ENCODE data around the gene CIAO3.
"Not testable (repeated sequence)": the region's sequence is repeated elsewhere in the genome, so short reads cannot be mapped to it uniquely, and the experiment has no call there.

Gene CIAO3

DNA sequence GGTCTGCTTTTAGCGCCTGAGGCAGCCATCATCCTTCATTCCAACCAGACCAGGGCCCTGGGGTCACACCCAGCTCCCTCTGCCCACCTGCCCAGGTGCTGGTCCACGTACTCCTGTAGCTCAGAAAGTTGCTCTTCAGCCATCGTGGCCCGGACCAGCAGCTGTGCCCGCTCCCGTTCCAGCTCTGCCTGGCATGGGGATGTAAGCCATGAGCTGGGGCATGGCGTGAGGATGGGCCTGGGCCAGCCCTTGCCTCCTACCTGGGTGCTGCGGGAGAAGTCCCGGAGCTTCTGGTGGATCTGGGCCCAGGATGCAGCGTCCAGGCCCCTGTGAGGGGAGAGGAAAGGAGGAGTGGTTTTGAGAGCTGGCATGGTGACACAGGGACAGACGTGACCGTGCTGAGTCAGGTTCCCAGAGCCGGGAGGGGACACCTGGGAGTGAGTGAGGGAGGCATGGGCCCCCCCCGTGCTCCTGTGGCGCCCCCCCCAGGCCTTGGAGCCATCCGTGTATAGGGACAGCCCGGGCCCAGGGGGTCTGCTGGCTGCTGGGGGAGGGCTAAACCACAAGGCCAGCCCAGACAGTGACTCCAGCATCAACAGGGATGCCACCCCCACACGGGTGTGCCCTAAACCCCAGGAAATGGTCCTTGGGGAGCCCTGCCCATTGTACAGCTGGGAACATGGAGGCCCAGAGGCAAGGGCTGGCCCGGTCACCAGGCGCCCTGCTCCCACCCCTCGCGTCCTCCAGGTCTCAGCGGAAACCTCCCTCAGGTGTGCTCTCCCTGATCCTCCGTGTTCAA, 17.8 kb downstream of the CIAO3 start:
- DNase-seq (ENCODE audit: low read depth): no peak

DNA sequence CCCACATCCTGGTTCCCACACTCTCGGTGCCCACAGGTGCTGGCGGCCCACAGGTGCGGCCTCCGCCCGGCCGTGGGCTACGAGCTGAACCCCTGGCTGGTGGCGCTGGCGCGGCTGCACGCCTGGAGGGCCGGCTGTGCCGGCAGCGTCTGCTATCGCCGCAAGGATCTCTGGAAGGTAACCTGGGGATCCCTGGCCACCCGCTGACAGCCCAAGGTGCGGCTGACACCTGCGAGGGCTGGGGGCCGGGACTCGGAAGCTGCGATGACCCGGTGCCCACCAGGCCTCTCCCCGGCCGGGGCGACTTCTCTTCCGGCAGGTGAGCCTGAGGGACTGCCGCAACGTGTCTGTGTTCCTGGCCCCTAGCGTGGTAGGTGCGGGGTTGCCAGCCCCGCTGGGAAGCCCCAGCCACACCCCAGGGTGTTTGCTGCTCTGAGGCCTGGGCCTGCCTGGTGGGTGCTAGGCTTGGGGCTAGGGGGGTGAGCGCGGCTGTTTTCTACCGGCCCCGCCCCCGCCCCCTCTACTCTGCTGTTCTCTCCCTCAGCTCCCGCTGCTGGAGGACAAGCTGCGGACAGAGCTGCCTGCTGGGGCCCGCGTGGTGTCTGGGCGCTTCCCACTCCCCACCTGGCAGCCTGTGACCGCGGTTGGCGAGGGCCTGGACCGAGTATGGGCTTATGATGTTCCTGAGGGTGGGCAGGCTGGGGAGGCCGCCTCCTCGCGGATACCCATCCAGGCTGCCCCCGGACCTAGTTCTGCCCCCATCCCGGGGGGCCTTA, 18.8 kb downstream of the CIAO3 start:
- DNase-seq (ENCODE audit: low read depth): no peak

DNA sequence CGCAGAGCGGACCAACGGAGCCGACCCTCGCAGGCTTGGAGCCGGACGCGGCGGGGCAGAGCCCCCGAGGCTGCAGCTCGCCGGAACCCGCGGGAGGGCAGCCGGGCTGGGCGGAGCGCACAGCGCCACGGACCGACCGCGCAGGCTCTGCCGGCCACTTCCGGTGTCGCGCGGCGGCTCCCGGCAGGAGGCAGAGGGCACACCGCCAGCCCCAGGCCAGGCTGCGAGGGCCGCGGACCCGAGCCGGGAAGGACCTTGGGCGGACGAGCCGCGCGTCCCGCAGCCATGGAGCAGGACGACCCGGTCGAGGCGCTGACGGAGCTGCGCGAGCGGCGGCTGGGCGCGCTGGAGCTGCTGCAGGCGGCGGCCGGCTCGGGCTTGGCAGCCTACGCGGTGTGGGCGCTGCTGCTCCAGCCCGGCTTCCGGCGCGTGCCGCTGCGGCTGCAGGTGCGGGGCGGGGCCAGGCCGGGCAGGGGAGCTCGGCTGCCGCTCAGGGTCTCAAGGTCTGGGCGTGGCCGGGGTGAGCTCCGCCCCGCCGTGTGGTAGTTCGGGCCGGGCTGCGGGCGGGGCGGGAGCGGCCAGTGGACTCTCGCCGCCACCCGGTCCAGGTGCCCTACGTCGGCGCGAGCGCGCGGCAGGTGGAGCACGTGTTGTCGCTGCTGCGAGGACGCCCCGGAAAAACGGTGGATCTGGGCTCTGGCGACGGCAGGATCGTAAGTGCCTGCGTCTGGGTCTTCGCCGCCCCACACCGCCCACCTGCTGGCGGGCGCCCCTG, 19.6 kb downstream of the CIAO3 start, which contains the start of gene ANTKMT:
ANTKMT (plus strand) TSS at position 157 of the 775 bp plus-strand sequence; CDS start at position 286, 129 bp downstream.
- DNase-seq (ENCODE audit: low read depth): peak; percentile 72

DNA sequence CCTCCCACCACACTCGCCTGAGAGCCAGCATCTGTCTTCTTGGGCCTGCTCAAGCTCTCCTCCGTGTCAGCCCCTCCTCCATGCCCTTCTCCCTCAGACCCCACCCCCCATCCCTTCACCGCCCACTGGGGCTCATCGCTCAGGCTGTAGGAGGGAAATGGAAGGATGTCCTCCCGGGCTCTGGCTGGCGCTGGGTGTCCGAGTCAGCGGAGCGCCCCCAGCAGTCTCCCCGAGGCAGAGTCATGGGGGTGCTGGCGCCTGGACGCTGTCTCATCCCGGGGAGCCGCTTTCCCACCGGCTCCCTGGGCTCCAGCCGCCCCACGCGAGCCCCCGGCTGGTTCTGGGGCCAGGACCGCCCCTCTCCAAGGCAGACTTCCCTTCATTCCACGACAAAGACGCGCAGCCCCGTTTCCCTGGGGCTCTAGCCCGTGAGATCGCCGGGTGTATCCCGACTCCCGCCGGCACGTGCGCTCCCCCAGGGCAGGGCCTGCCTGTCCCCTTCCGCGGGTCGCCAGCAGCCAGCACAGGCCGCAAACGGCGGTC, 20.3 kb downstream of the CIAO3 start:
- peak; percentile 58 for DNase-seq (ENCODE audit: low read depth)

DNA sequence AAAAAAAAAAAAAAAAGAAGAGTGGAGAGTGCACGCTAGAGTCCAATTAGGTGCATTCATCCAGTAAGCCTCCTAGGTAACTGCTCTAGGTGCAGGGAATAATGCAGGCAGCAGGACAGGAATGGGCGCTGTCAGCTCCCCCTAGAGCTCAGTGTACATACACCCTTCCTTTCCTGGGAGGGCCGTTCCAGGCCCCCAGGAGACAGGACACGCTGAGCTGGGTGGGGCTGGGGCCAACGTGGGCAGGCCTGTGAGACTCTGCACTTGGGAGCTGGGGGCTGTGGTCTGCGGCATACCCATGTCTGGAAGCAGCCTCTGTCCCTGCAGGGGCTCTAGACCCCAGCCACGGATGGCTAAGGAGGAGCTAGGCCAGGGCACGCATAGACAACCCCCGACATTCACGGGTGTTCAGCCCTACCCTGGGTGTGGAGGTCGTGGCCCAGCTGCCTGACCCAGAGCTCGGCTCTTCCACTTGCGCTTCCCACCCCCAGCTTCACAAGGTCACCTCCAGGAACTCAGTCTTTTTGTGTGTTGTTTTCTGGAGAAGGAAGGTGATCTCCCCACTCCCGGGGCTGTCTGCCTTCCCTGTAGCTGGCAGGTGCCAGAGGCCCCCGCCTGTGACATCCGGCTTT, 20.9 kb downstream of the CIAO3 start:
- no peak for DNase-seq (ENCODE audit: low read depth)

DNA sequence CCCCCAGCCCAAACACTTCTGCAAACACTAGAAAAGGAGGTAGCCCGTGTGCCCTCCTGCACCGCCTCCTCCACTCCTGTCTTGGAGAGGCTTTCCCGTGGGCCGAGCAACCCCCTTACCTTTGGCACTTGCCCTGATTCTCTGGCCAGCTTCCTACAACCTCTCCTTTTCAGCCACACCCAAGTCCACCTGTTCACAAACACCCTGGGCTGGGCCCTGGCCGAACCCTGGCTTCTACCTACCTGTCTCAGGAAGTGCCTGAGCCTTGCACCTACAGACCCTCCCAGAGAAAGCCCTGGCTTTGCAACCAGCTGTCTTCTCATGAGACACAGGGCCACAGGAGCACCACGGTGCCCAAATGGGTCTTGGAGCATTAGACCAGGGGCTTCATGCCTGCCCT, 21.9 kb downstream of the CIAO3 start:
- DNase-seq (ENCODE audit: low read depth): no peak

DNA sequence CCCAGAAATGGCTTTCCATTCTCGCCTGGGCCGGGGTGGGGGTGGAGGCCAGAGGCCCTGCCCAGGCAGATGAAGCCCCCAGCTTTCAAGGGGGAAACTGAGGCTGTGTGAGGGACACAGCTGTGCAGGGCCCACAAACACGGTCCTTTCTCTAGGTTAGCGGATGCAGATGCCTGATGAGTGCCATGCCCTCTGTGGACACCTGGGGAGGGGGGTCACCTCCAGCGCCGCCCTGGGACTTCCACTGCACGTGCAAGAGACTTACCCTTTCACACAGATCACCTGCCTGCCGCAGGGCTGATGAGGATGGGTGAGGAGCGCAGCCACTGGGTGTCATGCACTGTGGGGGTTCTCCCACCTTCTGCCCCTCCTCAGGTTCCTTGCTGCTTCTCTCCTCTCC, 22.4 kb downstream of the CIAO3 start:
- DNase-seq (ENCODE audit: low read depth): no peak

DNA sequence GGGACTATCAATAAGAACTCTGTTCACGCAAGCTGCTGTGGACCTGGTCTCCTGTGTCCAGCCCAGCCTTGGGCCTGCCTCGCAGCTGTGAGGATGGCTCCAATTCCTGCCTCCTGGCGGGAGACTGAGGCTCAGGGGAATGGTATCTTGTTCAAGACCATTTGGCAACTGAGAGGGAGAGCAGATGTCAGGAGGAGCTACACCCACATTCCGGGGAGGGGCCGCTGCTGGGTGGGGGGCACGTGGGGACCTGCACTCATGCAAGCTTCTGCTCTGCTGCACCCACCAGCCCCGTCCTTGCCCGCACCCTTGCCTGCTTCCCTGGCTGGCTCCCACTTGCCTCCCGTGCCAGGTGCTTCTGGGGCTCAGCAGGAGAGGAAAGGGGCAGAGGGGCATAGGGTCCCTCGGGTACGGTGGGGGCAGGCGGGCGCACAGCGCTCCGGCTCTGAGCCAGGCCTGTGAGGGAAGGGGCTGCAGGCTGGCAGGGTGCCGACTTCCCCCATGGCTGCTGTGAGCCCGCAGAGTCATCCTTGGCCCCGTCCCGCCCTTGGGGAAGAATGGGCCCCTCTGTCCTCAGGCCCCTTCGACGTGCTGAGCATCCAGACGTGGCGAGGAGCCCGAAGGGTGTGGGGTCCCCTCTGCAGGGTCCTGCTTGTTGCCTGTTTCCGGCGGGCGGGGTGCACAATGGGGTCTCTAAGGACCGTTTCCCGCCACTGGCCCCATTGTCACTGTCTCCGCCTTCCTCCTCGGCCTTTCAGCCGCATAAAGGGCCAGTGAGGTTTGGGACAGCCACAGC, 23.1 kb downstream of the CIAO3 start:
- DNase-seq (ENCODE audit: low read depth): no peak

DNA sequence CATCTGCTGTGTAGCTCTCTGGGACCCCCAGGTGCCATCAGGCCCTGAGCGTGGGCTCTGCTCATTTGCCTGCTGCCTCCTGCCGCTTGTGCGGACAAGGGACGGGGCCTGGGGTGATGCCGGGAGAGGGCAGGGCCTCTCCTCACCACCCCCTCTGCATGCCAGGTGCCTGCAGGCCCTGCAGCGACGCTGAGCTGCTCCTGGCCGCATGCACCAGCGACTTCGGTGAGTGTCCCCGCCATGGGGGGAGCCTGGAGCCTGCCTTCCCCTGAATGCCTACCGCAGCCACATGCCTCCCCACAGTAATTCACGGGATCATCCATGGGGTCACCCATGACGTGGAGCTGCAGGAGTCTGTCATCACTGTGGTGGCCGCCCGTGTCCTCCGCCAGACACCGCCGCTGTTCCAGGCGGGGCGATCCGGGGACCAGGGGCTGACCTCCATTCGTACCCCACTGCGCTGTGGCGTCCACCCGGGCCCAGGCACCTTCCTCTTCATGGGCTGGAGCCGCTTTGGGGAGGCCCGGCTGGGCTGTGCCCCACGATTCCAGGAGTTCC, 23.9 kb downstream of the CIAO3 start:
- DNase-seq (ENCODE audit: low read depth): no peak

DNA sequence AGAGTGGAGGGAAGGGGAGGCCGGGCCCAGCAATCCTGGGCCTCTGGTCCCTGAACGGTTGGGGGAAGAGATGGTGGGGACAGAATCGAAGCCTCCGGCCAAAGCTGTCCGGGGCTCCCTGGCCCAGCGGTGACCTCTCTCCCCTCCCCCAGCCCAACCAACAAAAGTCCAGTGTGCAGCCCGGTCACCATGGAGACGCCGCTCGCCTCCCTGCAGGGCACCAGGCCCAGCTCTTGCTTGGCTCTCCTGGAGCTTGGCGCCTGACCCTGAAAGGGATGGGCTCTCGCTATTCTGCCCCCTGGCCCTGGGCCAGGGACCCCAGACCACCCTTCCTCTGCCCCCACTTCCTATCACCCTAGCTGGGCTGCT, 24.6 kb downstream of the CIAO3 start:
- no peak for DNase-seq (ENCODE audit: low read depth)

DNA sequence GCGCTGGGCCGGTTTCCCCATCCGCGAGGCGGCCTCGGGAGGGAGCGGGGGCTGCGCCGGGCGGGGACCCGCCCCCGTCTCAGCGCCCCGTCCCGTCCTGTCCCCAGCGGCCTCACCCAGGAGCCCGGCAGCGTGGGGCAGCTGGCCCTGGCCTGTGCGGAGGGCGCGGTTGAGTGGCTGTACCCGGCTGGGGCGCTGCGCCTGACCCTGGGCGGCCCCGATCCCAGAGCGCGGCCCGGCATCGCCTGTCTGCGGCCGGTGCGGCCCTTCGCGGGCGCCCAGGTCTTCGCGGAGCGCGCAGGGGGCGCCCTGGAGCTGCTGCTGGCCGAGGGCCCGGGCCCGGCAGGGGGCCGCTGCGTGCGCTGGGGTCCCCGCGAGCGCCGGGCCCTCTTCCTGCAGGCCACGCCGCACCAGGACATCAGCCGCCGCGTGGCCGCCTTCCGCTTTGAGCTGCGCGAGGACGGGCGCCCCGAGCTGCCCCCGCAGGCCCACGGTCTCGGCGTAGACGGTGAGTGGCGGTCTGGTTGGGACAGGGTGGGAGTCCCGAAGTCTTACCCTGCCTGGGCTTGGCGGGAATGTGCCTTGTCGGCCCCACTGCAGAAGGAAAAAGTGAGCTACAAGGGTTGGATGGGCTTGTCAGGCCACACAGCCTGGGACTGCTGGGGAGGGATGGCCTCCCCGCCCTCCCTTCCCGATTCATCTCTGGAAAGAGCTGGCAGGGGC, 25.2 kb downstream of the CIAO3 start:
- no peak for DNase-seq (ENCODE audit: low read depth)

DNA sequence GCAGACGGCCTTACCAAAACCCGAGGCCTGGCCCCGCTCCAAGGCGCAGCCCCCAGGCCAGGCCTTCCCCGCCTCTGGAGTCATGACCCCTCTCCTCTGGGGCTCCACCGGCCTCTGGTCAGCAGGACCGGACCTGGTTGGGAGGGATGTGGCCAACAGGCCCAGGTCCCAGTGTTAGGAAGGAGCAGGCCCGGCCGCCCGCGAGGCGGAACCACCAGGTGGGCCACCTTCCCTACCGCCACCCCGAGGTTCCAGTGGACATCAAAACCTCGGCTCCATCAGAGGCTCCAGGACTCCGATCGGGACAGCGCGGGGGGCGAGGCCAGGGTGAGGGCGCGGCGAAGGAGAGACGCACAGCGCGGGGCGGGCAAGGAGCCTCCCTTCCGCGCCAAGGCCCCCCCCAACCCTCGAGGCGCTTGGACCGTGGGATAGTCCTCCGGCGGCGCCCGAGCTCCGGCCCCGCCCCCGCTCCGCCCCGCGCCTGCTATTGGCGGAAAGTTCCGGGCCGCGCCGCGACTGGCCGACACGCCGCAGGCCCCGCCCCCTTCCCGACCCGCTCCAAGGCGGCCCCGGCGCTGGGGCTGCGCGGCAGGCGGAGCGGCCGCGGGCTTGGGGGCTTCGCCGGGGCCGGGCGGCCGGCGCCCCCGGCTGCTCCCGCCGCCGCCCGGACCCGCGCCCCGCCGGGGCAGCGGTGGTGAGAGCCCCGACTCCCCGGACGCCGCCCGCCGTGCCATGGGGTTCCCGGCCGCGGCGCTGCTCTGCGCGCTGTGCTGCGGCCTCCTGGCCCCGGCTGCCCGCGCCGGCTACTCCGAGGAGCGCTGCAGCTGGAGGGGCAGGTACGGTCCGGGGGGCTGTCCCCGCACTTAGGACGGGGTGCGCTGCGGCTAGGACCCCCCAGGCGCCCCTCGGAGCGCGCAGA, 26.0 kb downstream of the CIAO3 start, which contains the start of gene METRN:
METRN (plus strand) TSS at position 561 of the 919 bp plus-strand sequence; CDS start at position 733, 172 bp downstream.
- DNase-seq (ENCODE audit: low read depth): no peak

DNA sequence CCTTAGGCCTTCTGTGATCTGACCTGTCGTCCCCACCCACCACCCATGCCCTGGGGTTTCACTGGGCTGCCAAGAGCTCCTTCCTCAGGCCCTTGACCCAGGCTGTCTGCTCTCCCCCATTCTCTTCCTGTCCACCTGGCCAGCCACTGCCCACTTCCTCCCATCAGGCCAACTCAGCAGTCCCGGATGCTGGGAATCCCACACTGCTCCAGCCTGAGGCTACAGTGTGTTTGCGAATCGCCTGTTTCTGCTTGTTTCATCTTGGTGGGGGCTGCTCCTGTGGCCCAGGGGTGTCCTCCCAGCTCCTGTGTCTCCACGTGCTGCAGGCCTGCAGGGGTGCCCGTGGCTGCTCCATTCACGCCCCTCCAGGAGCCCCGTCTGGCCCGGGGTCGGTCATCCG, 26.7 kb downstream of the CIAO3 start:
- no peak for DNase-seq (ENCODE audit: low read depth)

DNA sequence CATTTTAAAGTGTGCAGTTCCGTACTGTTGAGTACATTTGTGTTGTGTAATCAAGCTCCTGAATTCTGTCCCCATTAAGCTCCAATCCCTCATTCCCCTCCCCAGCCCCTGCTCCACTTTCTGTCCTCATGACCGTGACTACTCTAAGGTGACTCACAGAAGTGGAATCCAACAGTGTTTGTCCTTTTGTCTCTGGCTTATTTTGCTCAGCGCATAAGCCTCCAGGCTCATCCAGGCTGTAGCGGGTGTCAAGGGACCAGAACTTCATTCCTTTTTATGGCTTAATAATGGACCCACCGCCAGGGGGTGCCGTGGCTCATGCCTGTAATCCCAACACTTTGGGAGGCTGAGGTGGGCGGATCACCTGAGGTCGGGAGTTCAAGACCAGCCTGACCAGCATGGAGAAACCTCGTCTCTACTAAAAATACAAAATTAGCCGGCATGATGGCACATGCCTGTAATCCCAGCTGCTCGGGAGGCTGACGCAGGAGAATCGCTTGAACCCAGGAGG, 28.0 kb downstream of the CIAO3 start:
- not testable (repeated sequence) for DNase-seq (ENCODE audit: low read depth)

DNA sequence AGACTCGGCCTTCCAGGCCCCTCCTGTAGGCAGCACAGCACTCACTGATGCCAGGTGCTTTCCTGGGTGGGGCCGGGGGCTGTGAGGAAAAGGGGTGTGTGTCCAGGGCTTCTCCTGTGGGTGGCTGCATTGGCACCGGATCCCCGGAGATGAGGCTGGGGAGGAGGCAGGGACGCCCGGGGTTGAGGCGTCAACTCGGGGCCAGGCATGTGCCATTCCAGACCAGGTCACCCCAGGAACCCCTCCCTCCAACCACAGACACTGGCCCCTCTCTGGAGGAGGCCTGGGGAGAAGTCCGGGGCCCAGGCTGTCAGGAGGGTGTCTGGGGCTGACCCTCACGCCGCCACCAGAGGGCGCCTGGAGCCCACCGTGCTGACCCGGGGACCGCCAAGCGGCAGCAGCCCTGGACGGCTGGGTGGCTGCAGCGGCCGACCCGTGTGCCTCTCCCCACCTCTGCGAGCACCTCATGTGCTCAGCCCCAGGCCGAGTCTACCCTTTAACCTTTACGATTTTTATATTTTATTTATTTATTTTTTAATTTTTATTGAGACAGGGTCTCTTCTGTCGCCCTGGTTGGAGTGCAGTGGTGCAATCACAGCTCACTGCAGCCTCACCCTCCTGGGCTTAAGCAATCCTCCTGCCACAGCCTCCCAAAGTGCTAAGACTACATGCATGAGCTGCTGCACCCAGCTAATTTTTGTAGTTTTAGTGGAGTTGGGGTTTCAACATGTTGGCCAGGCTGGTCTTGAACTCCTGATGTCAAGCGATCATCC, 29.1 kb downstream of the CIAO3 start:
- DNase-seq (ENCODE audit: low read depth): no peak

DNA sequence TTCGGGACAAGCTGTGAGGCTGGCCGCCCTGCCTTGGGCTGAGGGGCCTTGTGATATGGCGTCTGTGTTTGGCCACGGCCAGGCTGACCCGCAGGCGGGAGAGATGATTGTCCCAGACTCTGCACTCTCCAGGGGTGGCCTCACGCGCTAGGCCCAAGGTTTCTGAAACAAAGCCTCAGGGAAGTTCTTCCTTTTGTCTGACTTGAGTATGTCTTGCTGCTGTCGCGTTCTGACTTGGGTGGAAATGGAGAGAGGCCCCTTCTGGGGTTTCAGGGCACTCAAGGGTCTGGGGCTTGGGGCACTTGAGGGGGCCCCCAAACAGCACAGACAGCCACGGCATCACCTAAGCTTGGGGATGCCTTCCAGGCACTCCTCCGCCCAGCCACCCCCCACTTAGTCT, 29.7 kb downstream of the CIAO3 start:
- no peak for DNase-seq (ENCODE audit: low read depth)

DNA sequence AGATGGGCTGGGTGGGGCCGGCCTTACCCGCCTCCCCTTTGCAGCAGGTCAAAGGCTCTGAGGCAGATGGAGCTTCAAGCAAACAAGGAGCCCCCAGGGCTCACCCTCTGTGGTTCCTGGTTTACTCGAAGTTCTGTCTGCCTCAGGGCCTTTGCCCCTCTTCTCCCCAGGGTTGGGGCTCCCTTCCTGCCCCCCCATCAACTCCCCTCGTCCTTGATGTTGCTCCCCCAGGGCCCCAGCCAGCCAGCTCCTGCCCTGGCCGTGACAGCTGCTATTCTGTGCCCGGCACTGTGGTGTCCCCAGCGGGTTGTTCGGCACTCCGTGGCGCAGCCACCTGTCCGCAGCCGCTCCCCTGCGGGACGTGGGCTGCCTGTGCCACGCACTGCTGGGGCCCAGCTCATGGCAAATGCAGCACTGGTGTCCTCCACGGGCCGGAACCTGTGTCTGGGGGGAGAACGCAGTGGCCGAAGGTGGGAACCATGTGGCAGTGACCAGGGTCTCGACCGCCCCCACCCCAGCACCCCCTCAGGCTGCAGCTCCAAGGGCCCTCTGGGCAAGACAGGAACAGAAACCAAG, 30.2 kb downstream of the CIAO3 start:
- no peak for DNase-seq (ENCODE audit: low read depth)

Data from CMK (cell line).